Panc1 (cell line): ENCODE data around the gene BCLAF1.

Source experiments
- POLR2AphosphoS5 ChIP-seq: IDR thresholded peaks from 2 replicates; pipeline ENCODE4 v1.6.1; 2012; ENCODE audit warnings: mild to moderate bottlenecking, low read depth, low read length, moderate library complexity
- REST ChIP-seq, 2 experiments: IDR thresholded peaks; 2 replicates each; pipeline ENCODE4 v1.6.1; 2011 to 2012; ENCODE audit warnings: low read depth in 2 of 2, control low read depth in 1 of 2, low read length in 1 of 2, mild to moderate bottlenecking in 1 of 2, moderate library complexity in 1 of 2; ENCODE audit not compliant: insufficient read depth in 1 of 2
- SIN3A ChIP-seq: IDR thresholded peaks from 2 replicates; pipeline ENCODE4 v1.6.1; 2012; ENCODE audit warnings: low read depth, mild to moderate bottlenecking, low read length, moderate library complexity, borderline replicate concordance; ENCODE audit not compliant: insufficient read depth
- TCF7L2 ChIP-seq: IDR thresholded peaks from 2 replicates; pipeline ENCODE4 v1.6.1; 2011; ENCODE audit warnings: mild to moderate bottlenecking, low read depth, low read length, inconsistent platforms
- TF ChIP-seq, protein P1 (sequence below): fragments of 450-650 bp; IDR thresholded peaks from 2 replicates; pipeline ENCODE4 v1.5.1; 2017; ENCODE audit warnings: mild to moderate bottlenecking

DNA sequence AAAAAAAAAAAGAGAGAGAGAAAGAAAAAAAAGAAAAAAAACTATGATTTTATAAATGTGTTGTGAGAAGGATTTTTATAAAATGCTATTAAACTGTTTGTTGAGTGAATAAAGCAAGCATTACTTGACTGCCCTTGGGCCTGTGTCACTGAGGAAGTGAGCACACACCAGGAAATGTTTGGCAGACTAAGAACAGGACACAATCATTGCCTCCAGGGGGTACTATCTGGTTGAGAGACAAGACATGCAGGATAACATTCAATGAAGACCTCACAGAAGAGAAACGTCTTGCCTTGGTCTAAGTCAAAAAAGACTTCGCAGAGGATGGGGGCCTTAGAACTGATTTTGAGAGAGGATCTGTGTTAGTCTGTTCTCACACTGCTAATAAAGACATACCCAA lies 80.2 kb downstream of the BCLAF1 start:
- TF ChIP-seq POLR2AphosphoS5 (no peak), SIN3A (no peak), TCF7L2 (no peak), REST (IDR thresholded peaks at IDR 0.05; ENCODE audit: insufficient read depth in 1 of 2, low read depth in 2 of 2, low read length in 1 of 2) (no peak)
- TF ChIP-seq, protein P1, sequence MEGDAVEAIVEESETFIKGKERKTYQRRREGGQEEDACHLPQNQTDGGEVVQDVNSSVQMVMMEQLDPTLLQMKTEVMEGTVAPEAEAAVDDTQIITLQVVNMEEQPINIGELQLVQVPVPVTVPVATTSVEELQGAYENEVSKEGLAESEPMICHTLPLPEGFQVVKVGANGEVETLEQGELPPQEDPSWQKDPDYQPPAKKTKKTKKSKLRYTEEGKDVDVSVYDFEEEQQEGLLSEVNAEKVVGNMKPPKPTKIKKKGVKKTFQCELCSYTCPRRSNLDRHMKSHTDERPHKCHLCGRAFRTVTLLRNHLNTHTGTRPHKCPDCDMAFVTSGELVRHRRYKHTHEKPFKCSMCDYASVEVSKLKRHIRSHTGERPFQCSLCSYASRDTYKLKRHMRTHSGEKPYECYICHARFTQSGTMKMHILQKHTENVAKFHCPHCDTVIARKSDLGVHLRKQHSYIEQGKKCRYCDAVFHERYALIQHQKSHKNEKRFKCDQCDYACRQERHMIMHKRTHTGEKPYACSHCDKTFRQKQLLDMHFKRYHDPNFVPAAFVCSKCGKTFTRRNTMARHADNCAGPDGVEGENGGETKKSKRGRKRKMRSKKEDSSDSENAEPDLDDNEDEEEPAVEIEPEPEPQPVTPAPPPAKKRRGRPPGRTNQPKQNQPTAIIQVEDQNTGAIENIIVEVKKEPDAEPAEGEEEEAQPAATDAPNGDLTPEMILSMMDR: no peak
